Right lobe of liver (tissue), 4 donors: ENCODE measurements around the gene ARHGEF1.

ENCODE experiments used
- CTCF ChIP-seq, 4 donors: fragments of 200-600 bp in 3 of 4; fragments of 450-650 bp in 1 of 4; IDR thresholded peaks; one replicate each; pipeline versions ENCODE4 v1.5.1 to v1.8.0; 2016 to 2022; ENCODE audit warnings: antibody characterized with exemption in 4 of 4, mild to moderate bottlenecking in 2 of 4
- POLR2A ChIP-seq: fragments of 450-650 bp; IDR thresholded peaks from one replicate; pipeline ENCODE4 v1.6.1; 2017; ENCODE audit warnings: antibody characterized with exemption, mild to moderate bottlenecking
- donor health status: DM: no; HTN: no; CAD: no.
- donor health status: DM: no; HTN: no; CAD: no.
- donor health status: DM: no; HTN: yes; CAD: no.

- TF ChIP-seq CTCF (IDR thresholded peaks at IDR 0.05) = no peak
- TF ChIP-seq POLR2A = no peak
Observed at GRCh38 chr19:41897181-41897580, 14.2 kb downstream of the ARHGEF1 start.
